GM18519 (cell line): ENCODE results near the gene DHCR7.

Source experiments
- ATAC-seq: cut with Tn5 transposase; IDR thresholded peaks from one replicate; pipeline ENCODE4 v1.9.1; 2021; ENCODE audit warnings: mild to moderate bottlenecking, moderate library complexity; ENCODE audit not compliant: unreplicated experiment, low FRiP score

The DHCR7 gene

GRCh38 chr11:71391352-71391751 lies 56.8 kb downstream of the DHCR7 start:
- ATAC-seq: no peak

GRCh38 chr11:71388637-71389235 lies 59.5 kb downstream of the DHCR7 start:
- no peak for ATAC-seq

DNA sequence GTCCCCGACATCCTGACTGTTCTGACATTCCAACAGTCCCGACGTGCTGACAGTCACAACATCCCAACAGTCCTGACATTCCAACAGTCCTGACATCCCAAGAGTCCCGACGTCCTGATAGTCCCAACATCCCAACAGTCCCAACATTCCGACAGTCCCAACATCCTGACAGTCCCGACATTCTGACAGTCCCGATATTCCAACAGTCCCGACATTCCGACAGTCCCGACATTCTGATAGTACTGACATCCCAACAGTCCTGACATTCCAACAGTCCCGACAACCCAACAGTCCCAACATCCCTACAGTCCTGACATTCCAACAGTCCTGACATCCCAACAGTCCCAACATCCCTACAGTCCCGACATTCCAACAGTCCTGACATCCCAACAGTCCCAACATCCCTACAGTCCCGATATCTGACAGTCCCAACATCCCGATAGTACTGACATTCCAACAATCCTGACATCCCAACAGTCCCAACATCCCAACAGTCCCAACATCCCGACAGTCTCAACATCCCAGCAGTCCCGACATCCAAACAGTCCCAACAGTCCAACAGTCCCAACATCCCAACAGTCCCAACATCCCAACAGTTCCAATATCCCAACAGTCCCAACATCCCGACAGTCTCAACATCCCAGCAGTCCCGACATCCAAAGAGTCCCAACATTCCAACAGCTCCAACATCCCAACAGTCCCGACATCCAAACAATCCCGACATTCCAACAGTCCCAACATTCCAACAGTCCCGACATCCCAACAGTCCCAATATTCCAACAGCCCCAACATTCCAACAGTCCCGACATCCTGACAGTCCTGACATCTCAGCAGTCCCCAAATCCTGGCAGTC lies 60.2 kb downstream of the DHCR7 start:
- no peak for ATAC-seq

DNA sequence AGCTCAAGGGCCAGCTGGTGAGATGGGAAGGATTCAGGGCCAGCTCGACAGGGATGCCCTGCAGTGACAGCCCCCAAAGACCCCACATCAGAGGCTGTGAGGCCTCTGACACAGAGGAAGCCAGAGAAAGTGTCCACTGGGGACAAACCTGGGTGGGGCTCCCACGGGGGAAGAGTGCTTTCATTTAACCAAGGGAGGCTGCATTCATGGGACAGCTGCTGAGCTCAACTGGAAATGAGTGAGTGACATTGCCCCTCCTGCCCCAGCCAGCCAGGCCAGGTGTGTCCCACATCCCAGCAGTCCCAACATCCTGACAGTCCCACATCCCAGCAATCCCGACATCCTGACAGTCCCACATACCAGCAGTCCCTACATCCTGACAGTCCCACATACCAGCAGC lies 61.0 kb downstream of the DHCR7 start:
- ATAC-seq: no peak

GRCh38 chr11:71386202-71386601 lies 62.0 kb downstream of the DHCR7 start:
- ATAC-seq: no peak

DNA sequence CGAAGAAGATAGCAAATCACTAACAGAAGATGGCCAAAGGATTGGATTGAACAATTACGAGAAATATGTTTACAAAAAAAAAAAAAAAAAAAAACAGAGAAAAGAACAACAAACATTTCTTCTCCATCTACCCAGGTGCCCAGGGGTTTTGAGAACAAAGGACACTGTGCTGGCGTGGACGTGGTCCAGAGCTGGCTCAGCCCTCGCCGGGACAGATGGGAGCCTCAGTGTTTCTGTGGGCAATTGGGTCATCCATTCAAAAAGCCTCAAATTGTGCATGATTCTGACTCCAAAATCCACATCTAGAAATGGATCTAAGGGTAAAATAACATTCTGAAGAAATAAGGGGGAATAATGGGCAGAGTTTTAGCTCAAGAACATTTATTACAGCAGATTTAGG lies 63.1 kb downstream of the DHCR7 start:
- ATAC-seq: no peak

GRCh38 chr11:71384561-71384960 lies 63.6 kb downstream of the DHCR7 start:
- no peak for ATAC-seq
